ENCODE measurements around the gene AAMDC. TPM values are rescaled to one million over a fixed set of nuclear protein-coding genes. Genes with fewer than 3 reads are reported as not detected.
"Not testable (repeated sequence)": the region's sequence is repeated elsewhere in the genome, so short reads cannot be mapped to it uniquely, and the experiment has no call there.

Gene AAMDC
- polyA plus RNA-seq, 5 donors, result 45.6 to 65.4 (median 58.9) TPM

DNA sequence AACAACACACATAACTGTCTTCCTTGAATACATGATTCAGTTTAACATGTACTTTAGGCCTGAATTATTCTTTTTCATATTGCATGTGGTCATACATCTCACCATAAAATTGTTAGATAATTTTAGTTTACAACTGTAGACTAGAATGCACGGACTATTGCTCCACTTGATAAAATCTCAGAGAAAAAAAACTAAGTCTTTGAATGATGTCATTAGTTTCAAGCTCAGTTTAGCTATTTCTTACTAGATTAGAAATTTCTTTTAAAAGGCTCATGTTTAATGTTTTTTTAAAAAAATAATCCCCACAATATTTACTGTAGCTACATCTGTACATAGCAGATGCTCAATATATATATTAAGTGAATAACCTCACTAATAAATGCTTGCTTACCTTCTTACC lies 5.5 kb upstream of the AAMDC start:
- no peak for DNase-seq

DNA sequence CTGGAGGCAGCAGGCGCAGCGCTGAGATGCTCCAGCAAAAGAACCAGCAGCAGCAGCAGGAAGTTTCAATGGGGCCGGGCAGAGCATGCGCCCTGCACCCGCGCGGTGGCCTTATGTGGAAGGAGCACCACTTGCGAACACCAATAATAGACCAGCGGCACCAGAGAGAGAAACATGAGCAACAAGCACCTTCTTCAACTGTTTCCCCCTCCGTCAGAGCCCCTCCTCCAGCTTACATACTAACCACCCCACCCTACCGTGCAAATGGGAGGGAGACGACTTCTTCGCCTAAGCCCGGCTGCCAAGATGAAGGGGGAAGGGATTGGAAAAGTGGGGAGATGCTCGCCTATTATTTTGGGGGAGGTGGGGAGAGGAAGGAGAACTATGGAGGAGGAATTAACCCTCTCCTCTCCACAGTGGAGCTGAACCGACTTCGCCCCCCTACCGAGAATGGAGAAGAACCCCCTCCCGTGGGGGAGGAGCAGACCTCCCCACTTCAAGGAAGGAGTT lies 1.5 kb upstream of the AAMDC start:
- peak; percentile 72 to 78 for DNase-seq

GRCh38 chr11:77819921-77820564 lies 901 bp upstream of the AAMDC start:
- DNase-seq, result peak; percentile 46 to 56

GRCh38 chr11:77821349-77821851 lies 456 bp downstream of the AAMDC start:
- peak in 1 of 2 donors; percentile 48 for DNase-seq

DNA sequence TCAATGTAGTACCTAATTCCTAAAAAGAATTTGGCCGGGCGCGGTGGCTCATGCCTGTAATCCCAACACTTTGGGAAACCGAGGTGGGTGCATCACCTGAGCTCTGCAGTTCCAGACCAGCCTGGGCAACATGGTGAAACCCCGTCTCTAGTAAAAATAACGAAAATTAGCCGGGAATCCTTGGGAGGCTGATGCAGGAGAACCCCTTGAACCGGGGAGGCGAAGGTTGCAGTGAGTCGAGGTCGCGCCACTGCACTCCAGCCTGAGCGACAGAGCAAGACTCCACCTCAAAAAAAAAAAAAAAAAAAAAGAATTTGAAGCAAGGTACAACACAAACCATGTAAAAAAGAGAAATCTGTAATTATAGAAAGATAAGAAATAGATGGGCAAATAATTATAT lies 1.2 kb downstream of the AAMDC start:
- not testable (repeated sequence) for DNase-seq

- DNase-seq, result peak; percentile 42 to 47
Observed at GRCh38 chr11:77823775-77824174, 2.8 kb downstream of the AAMDC start.

DNA sequence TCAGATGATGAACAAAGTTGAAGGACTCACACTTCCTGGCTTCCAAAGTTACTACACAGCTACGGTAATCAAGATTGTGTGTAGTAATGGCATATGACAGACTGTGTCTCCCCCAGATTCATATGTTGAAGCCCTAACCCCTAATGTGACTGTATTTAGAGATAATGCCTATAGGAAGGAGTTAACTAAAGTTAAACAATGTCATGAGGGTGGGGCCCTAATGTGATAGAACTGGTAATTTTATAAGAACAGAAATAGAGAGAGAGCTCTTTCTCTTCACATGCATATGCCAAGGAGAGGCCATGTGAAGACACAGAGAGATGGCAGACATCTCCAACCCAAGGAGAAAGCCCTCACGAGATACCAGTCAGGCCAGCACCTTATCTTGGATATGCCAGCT lies 8.0 kb downstream of the AAMDC start:
- no peak for DNase-seq

- DNase-seq, result no peak
Observed at GRCh38 chr11:77833302-77833701, 12.4 kb downstream of the AAMDC start.

GRCh38 chr11:77842441-77843121 lies 21.6 kb downstream of the AAMDC start:
- no peak for DNase-seq

DNA sequence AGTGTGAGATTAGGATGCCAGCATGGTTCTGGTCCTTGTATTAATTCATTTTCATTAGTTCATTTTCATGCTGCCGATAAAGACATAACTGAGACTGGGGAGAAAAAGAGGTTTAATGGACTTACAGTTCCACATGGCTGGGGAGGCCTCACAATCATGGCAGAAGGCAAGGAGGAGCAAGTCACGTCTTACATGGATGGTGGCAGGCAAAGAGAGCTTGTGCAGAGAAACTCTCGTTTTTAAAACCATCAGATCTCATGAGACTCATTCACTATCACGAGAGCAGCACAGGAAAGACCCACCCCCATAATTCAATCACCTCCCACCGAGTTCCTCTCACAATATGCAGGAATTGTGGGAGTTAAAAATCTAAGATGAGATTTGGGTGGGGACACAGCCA lies 22.8 kb downstream of the AAMDC start:
- not testable (repeated sequence) for DNase-seq

DNA sequence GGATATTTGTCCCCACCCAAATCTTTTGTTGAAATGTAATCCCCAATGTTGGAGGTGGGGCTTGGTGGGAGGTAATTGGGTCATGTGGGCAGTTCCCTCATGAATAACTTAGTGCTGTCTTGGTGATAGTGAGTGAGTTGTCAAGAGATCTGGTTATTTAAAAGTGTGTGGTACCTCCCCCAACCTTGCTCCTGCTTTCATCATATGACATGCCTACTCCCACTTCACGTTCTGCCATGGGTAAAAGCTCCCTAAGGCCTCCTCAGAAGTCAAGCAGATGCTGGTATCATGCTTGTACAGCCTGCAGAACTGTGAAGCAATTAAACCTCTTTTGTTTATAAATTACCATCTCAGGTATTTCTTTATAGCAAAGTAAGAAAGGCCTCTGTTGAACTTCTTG lies 30.6 kb downstream of the AAMDC start:
- no peak for DNase-seq

- DNase-seq, result no peak
Observed at GRCh38 chr11:77854838-77855237, 33.9 kb downstream of the AAMDC start.

DNA sequence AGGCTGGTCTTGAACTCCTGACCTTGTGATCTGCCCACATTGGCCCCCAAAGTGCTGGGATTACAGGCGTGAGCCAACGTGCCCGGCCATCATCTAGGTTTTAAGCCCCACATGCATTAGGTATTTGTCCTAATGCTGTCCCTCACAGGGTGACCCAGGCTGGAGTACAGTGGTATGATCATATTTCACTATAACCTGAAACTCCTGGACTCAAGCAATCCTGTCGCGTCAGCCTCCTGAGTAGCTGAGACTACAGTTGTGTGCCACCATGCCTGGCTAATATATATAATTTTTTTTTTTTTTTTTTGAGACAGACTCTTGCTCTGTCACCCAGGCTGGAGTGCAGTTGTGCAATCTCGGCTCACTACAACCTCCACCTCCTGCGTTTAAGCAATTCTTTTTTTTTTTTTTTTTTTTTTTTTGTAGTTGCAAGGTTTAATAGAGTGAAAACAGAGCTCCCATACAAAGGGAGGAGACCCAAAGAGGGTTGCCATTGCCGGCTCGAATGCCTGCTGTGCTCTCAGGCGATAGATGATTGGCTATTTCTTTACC lies 37.0 kb downstream of the AAMDC start:
- not testable (repeated sequence) for DNase-seq

GRCh38 chr11:77861444-77861843 lies 40.5 kb downstream of the AAMDC start:
- DNase-seq, result not testable (repeated sequence)

DNA sequence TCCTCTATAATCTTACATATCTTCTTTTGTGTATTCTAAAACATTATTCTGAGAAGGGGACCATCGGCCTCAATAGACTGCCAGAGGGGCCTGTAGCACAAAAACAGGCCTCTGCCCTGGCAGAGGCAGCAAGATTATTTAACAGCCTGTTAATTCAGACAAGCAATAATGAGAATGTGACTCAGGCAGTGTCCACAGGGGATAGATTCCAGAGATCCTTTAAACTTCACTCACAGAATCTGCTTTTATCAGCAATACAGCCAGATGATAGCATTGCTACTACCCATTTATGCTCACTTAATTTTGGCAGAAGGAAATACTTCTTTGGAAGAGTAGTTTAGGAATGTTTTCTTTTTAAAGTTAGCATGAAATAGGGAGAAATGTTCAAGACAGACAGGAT lies 44.9 kb downstream of the AAMDC start:
- peak in 1 of 2 donors; percentile 4 for DNase-seq

DNA sequence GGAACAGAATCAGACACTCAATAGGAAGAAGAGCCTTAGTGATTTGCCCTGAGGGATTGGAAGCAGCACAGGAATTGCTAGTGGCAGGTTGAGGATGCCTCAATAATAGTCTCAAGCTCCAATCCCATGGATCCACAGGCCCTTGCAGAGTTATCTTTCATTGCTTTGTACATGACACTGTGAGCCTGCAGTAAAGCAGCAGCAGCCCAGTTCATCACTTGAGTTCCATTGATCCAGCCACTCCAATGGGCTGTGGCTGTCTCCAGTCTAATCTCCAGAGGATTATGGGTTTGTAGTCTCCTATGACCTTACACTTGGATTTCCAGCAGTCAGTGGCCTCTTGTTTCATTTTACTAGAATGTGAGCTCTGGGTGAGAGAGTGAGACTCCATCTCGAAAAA lies 45.4 kb downstream of the AAMDC start:
- DNase-seq, result no peak

- DNase-seq, result no peak
Observed at GRCh38 chr11:77868744-77869143, 47.8 kb downstream of the AAMDC start.

DNA sequence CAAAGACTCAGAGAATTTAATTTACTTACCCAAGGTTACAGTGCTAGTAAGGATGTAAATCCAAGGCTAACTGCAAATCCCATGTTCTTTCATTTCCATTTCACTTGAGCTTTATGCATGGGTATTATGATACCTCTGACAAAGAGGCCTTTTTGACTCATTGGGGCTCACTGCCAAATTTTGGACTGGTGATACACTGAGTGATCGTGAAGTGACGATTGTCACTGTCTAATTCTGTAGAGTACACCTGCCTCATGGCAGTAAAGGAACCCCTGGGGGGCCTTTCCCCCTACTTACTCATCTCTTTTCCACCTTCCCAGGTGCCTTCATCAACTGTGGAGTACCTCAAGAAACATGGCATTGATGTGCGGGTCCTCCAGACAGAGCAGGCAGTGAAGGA lies 50.9 kb downstream of the AAMDC start:
- no peak for DNase-seq

- no peak for DNase-seq
Observed at GRCh38 chr11:77873345-77873744, 52.4 kb downstream of the AAMDC start.

DNA sequence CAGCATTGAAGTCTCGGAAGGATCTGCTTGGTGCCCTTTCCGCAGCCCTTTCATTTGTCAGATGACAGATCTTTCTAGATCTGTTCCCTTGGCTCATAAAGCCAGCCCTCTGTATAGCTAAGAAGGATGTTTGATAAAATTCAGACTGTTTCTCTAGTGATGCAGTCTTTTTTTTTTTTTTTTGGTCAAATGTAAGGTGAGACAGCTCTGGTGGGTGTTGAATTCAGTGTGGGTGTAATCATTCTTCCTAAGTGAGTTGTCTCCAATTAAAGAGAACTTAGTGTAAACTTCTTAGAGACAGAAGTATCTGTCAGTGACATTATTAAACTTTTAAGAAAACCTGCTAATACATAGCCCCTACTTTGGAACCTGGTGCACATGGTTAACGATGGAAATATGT lies 53.3 kb downstream of the AAMDC start:
- DNase-seq, result no peak

DNA sequence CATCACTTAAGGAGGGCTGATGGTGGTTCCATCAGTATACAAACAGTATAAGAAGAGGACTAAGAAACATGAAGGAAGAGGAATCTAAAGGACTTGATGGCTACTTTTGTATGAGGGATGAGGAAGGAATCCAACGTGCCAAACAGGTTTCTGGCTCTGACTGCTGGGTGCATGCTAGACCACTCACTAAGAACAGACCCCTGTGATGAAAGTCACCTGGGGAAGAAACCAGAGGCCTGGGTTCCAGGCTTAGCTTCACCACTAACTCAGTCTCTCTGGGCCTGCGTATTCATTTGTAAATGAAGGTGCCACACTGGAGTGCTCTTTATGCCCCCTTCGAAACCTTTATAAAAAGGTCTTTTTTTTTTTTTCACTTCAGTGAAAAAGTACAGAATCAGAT lies 55.1 kb downstream of the AAMDC start:
- DNase-seq, result no peak

GRCh38 chr11:77878247-77878646 lies 57.3 kb downstream of the AAMDC start:
- DNase-seq, result not testable (repeated sequence)

DNA sequence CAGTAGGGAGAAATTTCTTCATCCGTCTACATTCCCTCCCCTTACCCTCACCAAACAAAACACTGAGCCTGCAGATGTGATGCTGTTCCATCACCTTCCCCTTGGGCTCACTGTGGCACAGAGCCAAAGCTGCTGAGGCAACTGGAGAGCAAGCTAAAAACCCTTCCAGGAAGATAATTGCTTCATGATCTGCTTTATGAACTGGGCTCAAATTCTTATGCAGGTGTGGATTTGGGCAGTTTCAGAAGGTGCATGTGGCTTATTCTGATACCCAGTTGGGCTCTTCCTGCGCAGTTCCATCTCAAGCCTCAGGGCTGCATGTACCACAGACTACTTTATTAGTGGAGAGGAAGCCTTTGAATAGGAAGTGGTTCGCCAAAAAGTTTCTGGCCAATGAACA lies 58.3 kb downstream of the AAMDC start:
- peak; percentile 12 to 17 for DNase-seq
